PC-9 (cell line): ENCODE data around the gene ISOC2. TPM values are rescaled to one million over a fixed set of nuclear protein-coding genes. Genes with fewer than 3 reads are reported as not detected.
A peak's percentile ranks its signal among the peaks of the same experiment; 100 is the strongest.

Experiments
- BruUV-seq: library from RNA; stranded (reverse); fragments of 400-500 nt; replicated peaks from 2 replicates; lab custom pipeline; 2021; lab: Mats Ljungman, UMichigan
- CTCF ChIA-PET: fragments of 300-600 bp; sonication (Branson Sonifier 250); formaldehyde crosslinking; loops from one replicate; lab custom pipeline; 2022; ENCODE audit warnings: antibody characterized with exemption; lab: Charles Lee
- POLR2A ChIA-PET: fragments of 300-600 bp; sonication (Branson Sonifier 250); formaldehyde crosslinking; loops from one replicate; lab custom pipeline; 2022; ENCODE audit warnings: antibody characterized with exemption; ENCODE audit not compliant: unreplicated experiment; lab: Charles Lee
- DNase-seq, 2 experiments: peaks; one replicate each; pipeline versions ENCODE4 v3.0.0 to v3.0.0-alpha.2; 2015 to 2022; ENCODE audit warnings: mixed read lengths in 1 of 2
- H2AFZ ChIP-seq: fragments of 200-600 bp; sonication (generic); 2 replicates; pipeline ENCODE4 v1.8.1; 2017; ENCODE audit warnings: antibody characterized with exemption
- H3F3A ChIP-seq: fragments of 200-600 bp; sonication (generic); 2 replicates; pipeline ENCODE4 v1.8.1; 2017; ENCODE audit warnings: antibody characterized with exemption, mild to moderate bottlenecking, low read depth; ENCODE audit not compliant: insufficient read depth
- H3K27ac ChIP-seq: fragments of 200-600 bp; sonication (generic); 2 replicates; pipeline ENCODE4 v1.6.1; 2016; ENCODE audit warnings: mixed run types
- H3K27me3 ChIP-seq: fragments of 200-600 bp; sonication (generic); 2 replicates; pipeline ENCODE4 v1.6.1; 2016; ENCODE audit warnings: low read depth, mixed run types; ENCODE audit not compliant: insufficient read depth
- H3K36me3 ChIP-seq: fragments of 200-600 bp; sonication (generic); 2 replicates; pipeline ENCODE4 v1.6.1; 2016; ENCODE audit warnings: low read depth, mixed run types
- H3K4me1 ChIP-seq: fragments of 200-600 bp; sonication (generic); replicated peaks from 2 replicates; pipeline ENCODE4 v1.6.1; 2016; ENCODE audit warnings: mixed run types; ENCODE audit not compliant: insufficient read depth
- H3K4me2 ChIP-seq: fragments of 200-600 bp; sonication (generic); 2 replicates; pipeline ENCODE4 v1.6.1; 2017; ENCODE audit warnings: mixed run types
- H3K4me3 ChIP-seq: fragments of 200-600 bp; sonication (generic); 2 replicates; pipeline ENCODE4 v1.6.1; 2016; ENCODE audit warnings: mixed run types
- H3K79me2 ChIP-seq: fragments of 200-600 bp; sonication (generic); 2 replicates; pipeline ENCODE4 v1.6.1; 2017; ENCODE audit warnings: low read depth, mixed run types
- H3K9me2 ChIP-seq: fragments of 200-600 bp; sonication (generic); 2 replicates; pipeline ENCODE4 v1.8.1; 2017; ENCODE audit warnings: mild to moderate bottlenecking; ENCODE audit not compliant: insufficient read depth
- H3K9me3 ChIP-seq: fragments of 200-600 bp; sonication (generic); 2 replicates; pipeline ENCODE4 v1.8.1; 2016; ENCODE audit warnings: low read depth; ENCODE audit not compliant: insufficient read depth
- H4K20me1 ChIP-seq: fragments of 200-600 bp; sonication (generic); 2 replicates; pipeline ENCODE4 v1.8.1; 2017; ENCODE audit not compliant: insufficient read depth
- CTCF ChIP-seq: fragments of 200-600 bp; sonication (generic); conservative IDR thresholded peaks from 2 replicates; pipeline ENCODE4 v1.6.1; 2017; ENCODE audit warnings: mixed run types, antibody characterized with exemption, mild to moderate bottlenecking, moderate library complexity
- EZH2 ChIP-seq: fragments of 200-600 bp; sonication (generic); IDR thresholded peaks from 2 replicates; pipeline ENCODE4 v1.8.0; 2017; ENCODE audit warnings: antibody characterized with exemption, low read depth
- intact Hi-C: fragments of 100-400 bp; cut with micrococcal nuclease; formaldehyde crosslinking; loops from one replicate; pipeline ENCODE4 v1.10.0; 2022; ENCODE audit not compliant: unreplicated experiment
- total RNA-seq: library from RNA; stranded (reverse); gene quantifications from 2 replicates; pipeline ENCODE4 v1.2.3, GENCODE V29; 2021

ISOC2 gene
- total RNA-seq, 1 experiment from 2014 or later, result 92.4 TPM

GRCh38 chr19:55486971-55487923, 25.8 kb upstream of the ISOC2 start:
- intact Hi-C loops, result no loop called here
- H3K36me3 ChIP-seq, result no peaks in the 10 kb centered on the region
- CTCF ChIA-PET, result interaction anchor here (0.6 to 1.0 kb wide), 5 partner anchors 11 to 1016 kb away, joined by 3 to 7 read pairs (median 4); no protein-coding TSS in a partner anchor
- peaks cover 3% of the 10 kb centered on the region; the same call in 1 of the 2 replicates for H3K27me3 ChIP-seq
- peak; percentile 65 to 69 for DNase-seq
- no peaks in the 10 kb centered on the region; the same call in 1 of the 2 replicates for H4K20me1 ChIP-seq
- H2AFZ ChIP-seq, result no peak overlapping the region
- H3K9me3 ChIP-seq, result no peaks in the 10 kb centered on the region
- H3K27ac ChIP-seq, result 0 out of 2 replicates have a peak overlapping the region, but pooled peaks have one; percentile 2
- peaks cover 22% of the 10 kb centered on the region; the same call in 1 of the 2 replicates for H3F3A ChIP-seq
- peaks cover 21% of the 10 kb centered on the region for H3K4me1 ChIP-seq
- H3K4me3 ChIP-seq, result no peak overlapping the region
- TF ChIP-seq EZH2 (no peak), CTCF (no peak)
- TSS peak; percentile 21 for BruUV-seq
- POLR2A ChIA-PET, result interaction anchor here (0.6 to 1.2 kb wide), 10 partner anchors 8 to 139 kb away, joined by 3 to 12 read pairs (median 5); partner anchors contain the start of genes ISOC2, ZNF628 and ZNF784
- peak overlapping the region; percentile 41 for H3K4me2 ChIP-seq
- H3K79me2 ChIP-seq, result no peaks in the 10 kb centered on the region; the same call in 1 of the 2 replicates
- H3K9me2 ChIP-seq, result no peaks in the 10 kb centered on the region

DNA sequence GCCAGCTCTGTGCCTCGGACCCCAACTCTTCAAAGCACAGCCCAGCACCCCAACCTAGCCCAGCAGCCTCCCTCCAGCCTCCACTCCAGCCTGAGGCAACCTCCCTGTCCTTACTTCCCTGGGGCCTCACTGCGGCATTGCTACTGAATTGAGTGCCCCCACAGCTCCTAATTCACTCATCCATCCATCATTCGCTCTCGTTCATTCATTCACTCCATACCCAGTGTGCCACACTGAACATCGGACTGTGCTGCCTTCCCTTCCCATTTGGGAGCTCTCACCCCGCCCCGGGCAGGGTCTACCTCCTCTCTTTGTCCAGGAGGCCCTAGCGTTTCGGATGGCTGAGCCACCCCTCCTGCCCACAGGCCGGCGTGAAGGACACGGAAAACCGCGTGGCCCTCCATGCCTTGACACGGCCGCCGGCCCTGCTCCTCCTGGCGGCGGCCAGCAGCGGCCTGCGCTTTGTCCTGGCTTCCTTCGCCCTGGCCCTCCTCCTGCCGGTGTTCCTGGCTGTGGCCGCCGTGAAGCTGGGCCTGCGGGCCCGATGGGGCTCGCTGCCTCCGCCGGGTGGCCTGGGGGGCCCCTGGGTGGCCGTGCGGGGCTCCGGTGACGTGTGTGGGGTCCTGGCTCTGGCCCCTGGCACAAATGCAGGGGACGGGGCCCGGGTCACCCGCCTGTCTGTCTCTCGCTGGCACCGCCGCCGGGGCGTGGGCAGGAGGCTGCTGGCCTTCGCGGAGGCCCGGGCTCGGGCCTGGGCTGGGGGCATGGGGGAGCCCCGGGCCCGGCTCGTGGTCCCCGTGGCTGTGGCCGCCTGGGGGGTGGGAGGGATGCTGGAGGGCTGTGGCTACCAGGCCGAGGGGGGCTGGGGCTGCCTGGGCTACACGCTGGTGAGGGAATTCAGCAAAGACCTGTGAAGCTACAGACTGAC, 24.9 kb upstream of the ISOC2 start:
- Histone ChIP-seq H3F3A (peaks cover 22% of the 10 kb centered on the region; the same call in 1 of the 2 replicates), H3K4me2 (peak overlapping the region; percentile 96; the same call in 1 of the 2 replicates), H4K20me1 (no peaks in the 10 kb centered on the region; the same call in 1 of the 2 replicates), H3K27ac (0 out of 2 replicates have a peak overlapping the region, but pooled peaks have one; percentile 2), H3K27me3 (0 out of 2 replicates have a peak, but pooled peaks cover 1% of the 10 kb centered on the region), H3K4me1 (peaks cover 21% of the 10 kb centered on the region), H3K4me3 (peak overlapping the region; percentile 90; the same call in 1 of the 2 replicates), H3K79me2 (no peaks in the 10 kb centered on the region; the same call in 1 of the 2 replicates), H3K36me3 (no peaks in the 10 kb centered on the region), H3K9me2 (no peaks in the 10 kb centered on the region), H2AFZ (no peak overlapping the region), H3K9me3 (no peaks in the 10 kb centered on the region)
- CTCF ChIA-PET, result interaction anchor here (0.5 to 1.0 kb wide), 2 partner anchors 10 to 167 kb away, joined by 3 to 4 read pairs; no protein-coding TSS in a partner anchor
- intact Hi-C loops, result no loop called here
- POLR2A ChIA-PET, result interaction anchor here (0.7 to 1.2 kb wide), 4 partner anchors 9 to 140 kb away, joined by 5 to 8 read pairs (median 6); partner anchors contain the start of genes ISOC2 and ZNF628
- BruUV-seq, result no TSS peak
- TF ChIP-seq EZH2, result no peak
- TF ChIP-seq CTCF, result no peak
- no peak for DNase-seq
